H9 (cell line): Measurements from ENCODE around the gene ATP8A1. TPM values are rescaled to one million over a fixed set of nuclear protein-coding genes. Genes with fewer than 3 reads are reported as not detected.

ENCODE experiments used
- DNase-seq: peaks from one replicate; pipeline ENCODE4 v3.0.0-alpha.2; 2017
- H2AFZ ChIP-seq: one replicate; pipeline ENCODE4 v1.6.1; 2013; ENCODE audit warnings: mild to moderate bottlenecking, low read length, control low read depth, moderate library complexity
- H2AK5ac ChIP-seq: 2 replicates; pipeline ENCODE4 v1.6.1; 2013; ENCODE audit warnings: low read length, control low read depth, mixed read lengths; ENCODE audit not compliant: insufficient read length
- H2BK120ac ChIP-seq: one replicate; pipeline ENCODE4 v1.6.1; 2013; ENCODE audit warnings: low read depth, mild to moderate bottlenecking, low read length, control low read depth, inconsistent platforms; ENCODE audit not compliant: poor library complexity, severe bottlenecking
- H2BK12ac ChIP-seq: 2 replicates; pipeline ENCODE4 v1.6.1; 2013; ENCODE audit warnings: low read length, control low read depth, mixed read lengths, low read depth; ENCODE audit not compliant: insufficient read length
- H2BK15ac ChIP-seq: 2 replicates; pipeline ENCODE4 v1.6.1; 2013; ENCODE audit warnings: low read depth, low read length, control low read depth
- H2BK20ac ChIP-seq: one replicate; pipeline ENCODE4 v1.6.1; 2013; ENCODE audit warnings: low read depth, mild to moderate bottlenecking, low read length, control low read depth, inconsistent platforms; ENCODE audit not compliant: poor library complexity, severe bottlenecking
- H2BK5ac ChIP-seq: 2 replicates; pipeline ENCODE4 v1.6.1; 2013; ENCODE audit warnings: low read length, control low read depth, mixed read lengths; ENCODE audit not compliant: insufficient read length
- H3K14ac ChIP-seq: 2 replicates; pipeline ENCODE4 v1.6.1; 2013; ENCODE audit warnings: low read length, control low read depth; ENCODE audit not compliant: insufficient read depth
- H3K18ac ChIP-seq: 2 replicates; pipeline ENCODE4 v1.6.1; 2013; ENCODE audit warnings: low read depth, mild to moderate bottlenecking, mixed read lengths, low read length, control low read depth; ENCODE audit not compliant: insufficient read length
- H3K23ac ChIP-seq: 2 replicates; pipeline ENCODE4 v1.6.1; 2013; ENCODE audit warnings: low read length, control low read depth, mixed read lengths, low read depth; ENCODE audit not compliant: insufficient read length
- H3K23me2 ChIP-seq: 2 replicates; pipeline ENCODE4 v1.6.1; 2013; ENCODE audit warnings: low read depth, mild to moderate bottlenecking, mixed read lengths, low read length, control low read depth; ENCODE audit not compliant: insufficient read length, poor library complexity, severe bottlenecking
- H3K27ac ChIP-seq: 2 replicates; pipeline ENCODE4 v1.5.1; 2013; ENCODE audit warnings: low read length, control low read depth, mixed read lengths, low read depth; ENCODE audit not compliant: insufficient read length
- H3K27me3 ChIP-seq: 2 replicates; pipeline ENCODE4 v1.6.1; 2013; ENCODE audit warnings: low read length, control low read depth, inconsistent platforms; ENCODE audit not compliant: insufficient read depth
- H3K4ac ChIP-seq: 2 replicates; pipeline ENCODE4 v1.6.1; 2013; ENCODE audit warnings: low read depth, mild to moderate bottlenecking, control low read depth, inconsistent platforms, low read length, moderate library complexity
- H3K4me1 ChIP-seq: 2 replicates; pipeline ENCODE4 v1.6.1; 2013; ENCODE audit warnings: low read length, control low read depth, inconsistent platforms; ENCODE audit not compliant: insufficient read depth
- H3K4me2 ChIP-seq: 2 replicates; pipeline ENCODE4 v1.6.1; 2013; ENCODE audit warnings: low read length, control low read depth, mixed read lengths; ENCODE audit not compliant: insufficient read length, insufficient read depth
- H3K56ac ChIP-seq: 2 replicates; pipeline ENCODE4 v1.6.1; 2013; ENCODE audit warnings: low read depth, mild to moderate bottlenecking, mixed read lengths, low read length, control low read depth; ENCODE audit not compliant: insufficient read length
- H3K79me1 ChIP-seq: 2 replicates; pipeline ENCODE4 v1.6.1; 2013; ENCODE audit warnings: low read depth, mild to moderate bottlenecking, moderate library complexity, low read length, control low read depth, inconsistent platforms; ENCODE audit not compliant: insufficient read depth, poor library complexity, severe bottlenecking
- H3K79me2 ChIP-seq: 2 replicates; pipeline ENCODE4 v1.6.1; 2013; ENCODE audit warnings: low read length, control low read depth, inconsistent platforms; ENCODE audit not compliant: insufficient read depth
- H3K9ac ChIP-seq: 2 replicates; pipeline ENCODE4 v1.6.1; 2013; ENCODE audit warnings: low read length, control low read depth, mixed read lengths; ENCODE audit not compliant: insufficient read length; ENCODE audit errors: extremely low read depth
- H3K9me3 ChIP-seq: one replicate; pipeline ENCODE4 v1.6.1; 2013; ENCODE audit warnings: low read depth, low read length, inconsistent platforms; ENCODE audit not compliant: control insufficient read depth
- H3T11ph ChIP-seq: one replicate; pipeline ENCODE4 v1.6.1; 2013; ENCODE audit warnings: mild to moderate bottlenecking, low read length, control low read depth, inconsistent platforms
- H4K20me1 ChIP-seq: one replicate; pipeline ENCODE4 v1.6.1; 2013; ENCODE audit not compliant: control insufficient read depth, insufficient read length, insufficient read depth
- H4K5ac ChIP-seq: 2 replicates; pipeline ENCODE4 v1.6.1; 2013; ENCODE audit warnings: low read depth, mild to moderate bottlenecking, mixed read lengths, low read length, control low read depth; ENCODE audit not compliant: insufficient read length
- H4K8ac ChIP-seq: replicated peaks from 2 replicates; pipeline ENCODE4 v1.6.1; 2013; ENCODE audit warnings: low read length, control low read depth, mixed read lengths, low read depth; ENCODE audit not compliant: insufficient read length
- H4K91ac ChIP-seq: 2 replicates; pipeline ENCODE4 v1.6.1; 2013; ENCODE audit warnings: low read depth, mild to moderate bottlenecking, moderate library complexity, mixed read lengths, low read length, control low read depth; ENCODE audit not compliant: insufficient read length
- H3K27ac Mint-ChIP-seq, 3 experiments: 2 replicates in 2 of 3; 3 replicates in 1 of 3; pipeline ENCODE4 v1.8.0; 2020 to 2021; ENCODE audit warnings: mixed read lengths in 3 of 3, mild to moderate bottlenecking in 1 of 3, moderate library complexity in 1 of 3
- H3K27me3 Mint-ChIP-seq: 2 replicates; pipeline ENCODE4 v1.8.0; 2021; ENCODE audit warnings: low read depth, mild to moderate bottlenecking, moderate library complexity, mixed read lengths
- H3K36me3 Mint-ChIP-seq, 3 experiments: 2 replicates in 2 of 3; 3 replicates in 1 of 3; pipeline ENCODE4 v1.8.0; 2020 to 2021; ENCODE audit warnings: low read depth in 3 of 3, mixed read lengths in 3 of 3; ENCODE audit not compliant: insufficient read depth in 1 of 3
- H3K4me1 Mint-ChIP-seq, 2 experiments: 2 replicates each; pipeline ENCODE4 v1.8.0; 2020; ENCODE audit warnings: mixed read lengths in 2 of 2
- H3K4me3 Mint-ChIP-seq, 2 experiments: 2 replicates in 1 of 2; 3 replicates in 1 of 2; pipeline ENCODE4 v1.8.0; 2020 to 2021; ENCODE audit warnings: mild to moderate bottlenecking in 2 of 2, mixed read lengths in 2 of 2, moderate library complexity in 1 of 2
- H3K9me3 Mint-ChIP-seq, 2 experiments: 2 replicates in 1 of 2; 3 replicates in 1 of 2; pipeline ENCODE4 v1.8.0; 2020; ENCODE audit warnings: mild to moderate bottlenecking in 2 of 2, mixed read lengths in 2 of 2, moderate library complexity in 1 of 2
- CTCF ChIP-seq: fragments of 200-600 bp; sonication (generic); conservative IDR thresholded peaks from 3 replicates; pipeline ENCODE4 v1.8.0; 2021; ENCODE audit warnings: antibody characterized with exemption, mild to moderate bottlenecking
- WGBS: extraction: QIAGEN DNeasy Blood & Tissue Kit; methylation state at CpG from one replicate; pipeline ENCODE4 v1.1.7; 2013; ENCODE audit warnings: missing lambda C conversion rate, low lambda C conversion rate, mixed read lengths; ENCODE audit not compliant: insufficient read length; ENCODE audit errors: extremely low coverage; 5-methylcytosine and 5-hydroxymethylcytosine counted together
- total RNA-seq: library from RNA; stranded (reverse); gene quantifications from 2 replicates; pipeline ENCODE4 v1.2.1, GENCODE V29; 2021

ATP8A1 gene
- total RNA-seq, 1 experiment from 2014 or later: 5.1 TPM

GRCh38 chr4:42410446-42410845 is 246.5 kb downstream of the ATP8A1 start:
- Histone ChIP-seq H2AK5ac (no peak overlapping the region), H2BK5ac (no peak overlapping the region), H4K5ac (no peak overlapping the region), H3K23me2 (no peaks in the 10 kb centered on the region), H3K4ac (no peak overlapping the region), H3K79me2 (no peaks in the 10 kb centered on the region), H2BK120ac (no peak overlapping the region), H3K27ac (no peak overlapping the region), H2AFZ (no peak overlapping the region), H3K4me2 (no peak overlapping the region), H3T11ph (no peak overlapping the region), H2BK12ac (no peak overlapping the region), H3K14ac (no peak overlapping the region), H3K9ac (no peak overlapping the region), H4K91ac (no peak overlapping the region), H4K8ac (no peak overlapping the region), H4K20me1 (no peaks in the 10 kb centered on the region), H3K27me3 (no peaks in the 10 kb centered on the region), H3K18ac (no peak overlapping the region), H3K79me1 (no peaks in the 10 kb centered on the region), H3K9me3 (no peaks in the 10 kb centered on the region), H3K4me1 (no peaks in the 10 kb centered on the region; the same call in 1 of the 2 replicates), H2BK20ac (no peak overlapping the region), H2BK15ac (no peak overlapping the region), H3K56ac (no peak overlapping the region), H3K23ac (no peak overlapping the region)
- Mint-ChIP-seq H3K36me3 (no peaks in the 10 kb centered on the region), H3K9me3 (no peaks in the 10 kb centered on the region), H3K4me1 (peaks cover 15 to 24% of the 10 kb centered on the region in 2 experiments), H3K4me3 (no peak overlapping the region), H3K27me3 (peaks cover 21% of the 10 kb centered on the region), H3K27ac (no peak overlapping the region)
- WGBS: no CpG with 5 or more reads among the region's 3 CpGs
- DNase-seq: no peak
- no peak for TF ChIP-seq CTCF
